SK-N-DZ (cell line): ENCODE data around the gene TARP.

Experiments
- DNase-seq: peaks from one replicate; pipeline ENCODE4 v3.0.0-alpha.2; 2015; ENCODE audit warnings: low spot score

The TARP gene

DNA sequence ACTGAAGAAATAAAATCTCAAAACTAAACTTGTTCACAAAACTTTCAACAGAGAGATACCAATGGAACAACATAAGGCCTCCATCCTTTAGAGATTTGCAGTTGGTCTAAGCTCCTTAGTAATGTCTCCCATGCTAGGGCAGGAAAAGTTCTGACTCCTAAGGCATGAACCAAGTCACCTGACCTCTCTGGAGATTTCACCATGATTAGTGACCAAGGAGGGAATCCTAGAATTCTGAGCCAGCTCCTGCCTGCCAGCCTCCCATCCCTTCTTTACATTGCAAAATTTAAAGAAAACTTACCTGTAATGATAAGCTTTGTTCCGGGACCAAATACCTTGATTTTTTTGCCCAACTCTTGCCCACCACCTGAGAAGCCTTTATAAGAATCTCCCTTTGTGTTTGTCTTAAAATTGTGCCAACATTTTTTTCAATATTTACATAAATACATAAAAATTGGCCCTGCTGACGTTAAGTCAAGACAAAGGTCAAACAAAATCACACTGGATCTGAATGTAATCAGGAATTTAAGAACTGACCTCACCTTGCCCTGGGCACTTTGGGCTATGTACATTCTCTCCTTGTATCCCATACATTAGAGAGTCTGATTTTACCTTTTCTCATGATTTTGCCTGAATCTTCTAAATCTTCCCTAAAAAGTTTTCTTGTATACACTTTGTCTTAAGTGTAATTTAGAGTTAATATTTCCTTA, at the start of gene TARP:
Gene TARP (minus strand): TSS at position 351 of the 710 bp plus-strand sequence.
- no peak for DNase-seq

DNA sequence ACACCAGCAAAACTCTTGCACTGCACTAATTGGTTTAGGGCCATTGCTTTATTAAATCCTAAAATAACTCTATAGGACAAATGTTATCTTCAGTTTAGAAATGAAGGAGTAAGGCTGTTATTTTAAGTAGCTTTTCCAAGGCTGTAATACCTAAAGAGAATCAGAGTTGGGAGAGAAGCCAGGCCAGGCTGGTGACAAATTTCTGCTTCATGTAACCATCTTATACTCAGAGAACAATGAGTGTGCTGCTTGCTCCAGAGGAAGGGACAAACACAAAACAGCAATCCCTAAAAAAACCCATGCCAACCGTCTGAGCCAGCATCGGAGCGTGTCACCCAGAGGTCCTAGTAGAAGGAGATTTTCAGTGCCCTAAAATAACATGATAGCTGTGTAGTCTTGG, 49.7 kb upstream of the TARP start:
- no peak for DNase-seq

DNA sequence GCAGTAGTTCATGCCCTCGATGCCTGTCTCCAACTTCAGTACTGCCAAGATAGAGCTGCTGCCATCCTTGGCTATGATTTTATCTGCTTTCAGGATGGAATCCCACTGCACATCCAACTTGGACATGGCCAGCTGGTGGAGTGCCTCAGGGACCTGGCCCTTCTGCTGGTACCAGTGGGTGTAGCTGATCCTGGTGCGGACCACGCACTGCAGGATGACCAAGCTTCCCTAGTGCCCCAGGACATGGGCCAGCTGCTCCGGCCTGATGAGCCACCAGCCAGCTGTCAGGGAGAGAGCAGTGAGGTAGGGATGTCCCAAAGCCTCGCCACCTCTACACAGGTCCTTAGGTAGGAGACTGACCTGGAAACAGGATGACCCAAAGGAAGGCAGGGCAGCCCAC, 49.0 kb upstream of the TARP start:
- DNase-seq, result no peak

DNA sequence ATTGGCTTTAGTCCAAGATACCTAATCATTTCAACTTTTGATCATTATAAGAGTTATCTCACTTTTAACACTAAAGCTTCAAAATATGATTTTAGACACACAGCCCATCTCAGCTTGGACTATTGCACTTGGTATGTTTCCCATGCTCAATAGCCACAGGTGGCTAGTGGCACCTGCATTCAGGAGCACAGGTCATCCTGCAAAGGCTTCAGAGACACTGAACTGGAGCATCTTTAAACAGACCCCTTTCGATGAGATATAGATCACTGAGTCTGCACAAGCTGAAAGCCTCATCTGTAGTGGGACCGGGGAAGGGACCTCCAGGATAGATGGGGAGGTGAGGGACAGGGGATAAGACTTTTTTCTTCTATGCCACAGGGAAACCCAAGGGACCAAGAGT, 48.5 kb upstream of the TARP start:
- DNase-seq, result no peak

DNA sequence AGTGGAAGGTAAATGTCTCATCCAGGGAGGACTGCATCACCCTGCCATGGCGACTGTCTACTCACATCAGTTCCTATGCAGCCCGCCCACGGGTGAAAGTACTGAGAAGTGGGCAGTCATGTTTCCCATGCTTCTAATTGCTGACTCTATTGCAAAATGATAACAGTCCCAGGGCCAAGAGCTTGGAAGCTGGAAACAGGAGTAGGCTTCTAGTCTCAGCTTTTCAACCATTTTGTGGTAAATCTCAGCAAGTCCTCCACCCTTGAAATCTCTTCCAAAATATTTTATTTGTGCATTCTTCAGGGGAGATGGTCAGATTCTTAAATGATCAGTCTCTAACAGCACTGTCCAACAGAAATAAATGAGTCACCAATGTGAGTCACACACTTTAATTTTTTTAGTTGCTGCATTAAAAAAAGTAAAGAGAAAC, 48.1 kb upstream of the TARP start:
- DNase-seq, result no peak

DNA sequence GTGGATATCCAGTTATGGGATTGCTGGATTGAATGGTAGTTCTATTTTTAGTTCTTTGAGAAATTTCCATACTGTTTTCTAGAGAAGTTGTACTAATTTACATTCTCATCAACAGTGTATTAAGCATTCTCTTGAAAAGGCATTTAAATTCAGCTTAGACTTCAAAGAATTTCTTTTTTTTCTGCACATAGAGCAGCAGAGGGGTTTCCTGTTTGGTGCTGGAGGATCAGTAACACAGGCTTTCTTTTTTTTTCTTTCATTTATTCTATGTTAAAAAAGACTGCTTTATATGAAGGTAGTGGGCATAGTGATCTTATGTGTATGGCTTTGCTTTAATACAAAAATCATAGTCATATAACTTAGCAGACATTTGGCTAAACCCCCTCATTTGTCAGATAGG, 47.6 kb upstream of the TARP start:
- DNase-seq, result no peak

DNA sequence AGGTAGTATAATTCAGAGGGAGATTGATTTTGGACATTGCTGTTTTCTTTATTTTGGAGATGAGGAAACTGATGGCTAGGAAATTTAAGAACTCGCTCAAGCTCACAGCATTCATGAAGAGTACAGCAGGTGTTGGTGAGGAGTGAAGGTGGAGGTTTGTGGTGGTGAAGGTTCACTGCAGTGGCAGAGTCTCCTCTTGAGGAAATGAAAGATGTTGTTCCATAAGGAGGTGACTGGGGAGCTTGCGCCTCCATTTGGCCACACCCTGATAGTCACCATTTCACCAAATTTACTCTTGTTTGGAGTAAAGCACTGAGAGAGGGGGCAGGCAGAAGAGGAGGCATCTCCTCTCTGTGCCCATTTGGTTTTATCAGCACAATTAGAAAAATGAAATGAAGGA, 46.4 kb upstream of the TARP start:
- no peak for DNase-seq

DNA sequence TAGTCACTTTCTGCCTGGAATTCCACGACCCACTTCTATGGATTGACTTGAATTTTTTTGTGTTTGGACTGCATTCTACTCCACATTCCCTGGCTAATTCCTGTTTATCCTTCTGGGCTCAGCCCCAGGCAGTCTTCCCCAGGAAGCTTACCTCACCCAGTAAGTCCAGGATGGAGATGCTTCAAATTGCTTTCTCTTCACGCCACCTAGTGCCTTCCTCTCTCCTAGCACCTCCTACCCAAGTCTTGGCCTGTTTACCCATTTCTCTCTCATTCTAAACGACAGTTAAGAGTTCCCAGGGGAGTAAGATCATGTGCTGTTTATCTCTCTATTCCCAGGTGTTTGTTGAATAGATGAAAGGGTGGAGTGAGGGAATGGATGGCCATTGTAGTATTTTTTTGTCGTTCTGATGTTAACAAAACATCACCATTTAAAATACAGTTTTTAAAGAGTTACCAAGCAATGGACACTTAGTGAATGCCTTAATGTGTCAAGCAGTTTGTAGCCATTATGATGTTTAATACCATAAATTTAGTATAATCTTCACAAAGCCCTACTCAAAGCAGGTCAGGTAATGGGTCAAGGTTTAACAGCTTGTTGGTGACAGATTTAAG, 45.5 kb upstream of the TARP start:
- peak; percentile 72 for DNase-seq

DNA sequence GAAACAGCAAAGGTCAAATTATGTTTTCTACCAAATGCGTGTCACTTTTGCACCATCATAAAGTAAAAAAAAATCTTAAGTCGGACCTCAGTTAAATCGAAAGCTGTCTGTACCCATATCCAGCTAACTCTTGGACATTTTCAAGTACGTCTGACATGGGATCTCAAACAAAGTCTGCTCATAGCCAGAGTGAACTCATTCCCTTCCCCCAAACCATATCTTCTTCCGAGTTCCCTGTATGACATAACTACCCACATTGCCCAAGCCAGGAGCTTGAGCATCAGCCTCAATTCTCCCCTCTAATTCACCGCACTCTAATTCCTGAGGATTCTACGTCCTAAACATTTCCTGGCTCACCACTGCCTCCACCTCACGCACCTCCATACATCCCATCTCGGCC, 44.8 kb upstream of the TARP start:
- DNase-seq, result no peak

DNA sequence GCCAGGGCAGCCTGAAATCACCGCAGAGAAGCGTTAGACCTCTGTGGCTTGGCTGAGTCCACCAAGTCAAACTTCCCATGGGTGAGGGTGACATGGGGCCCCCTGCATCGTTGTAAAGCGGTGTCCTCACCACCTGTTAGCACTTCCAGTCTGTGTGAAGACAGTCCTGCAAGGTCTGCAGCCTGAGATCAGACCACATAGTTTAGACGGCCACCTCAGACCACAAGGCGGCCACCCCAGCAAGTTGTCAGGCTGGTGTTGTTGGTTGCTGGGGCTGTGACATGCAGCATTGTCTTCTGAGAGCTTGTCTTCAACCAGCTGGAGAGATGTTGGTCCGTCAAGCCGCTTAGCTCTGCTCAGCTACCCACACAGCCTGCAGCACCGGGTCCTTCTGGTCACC, 44.1 kb upstream of the TARP start:
- DNase-seq, result no peak

DNA sequence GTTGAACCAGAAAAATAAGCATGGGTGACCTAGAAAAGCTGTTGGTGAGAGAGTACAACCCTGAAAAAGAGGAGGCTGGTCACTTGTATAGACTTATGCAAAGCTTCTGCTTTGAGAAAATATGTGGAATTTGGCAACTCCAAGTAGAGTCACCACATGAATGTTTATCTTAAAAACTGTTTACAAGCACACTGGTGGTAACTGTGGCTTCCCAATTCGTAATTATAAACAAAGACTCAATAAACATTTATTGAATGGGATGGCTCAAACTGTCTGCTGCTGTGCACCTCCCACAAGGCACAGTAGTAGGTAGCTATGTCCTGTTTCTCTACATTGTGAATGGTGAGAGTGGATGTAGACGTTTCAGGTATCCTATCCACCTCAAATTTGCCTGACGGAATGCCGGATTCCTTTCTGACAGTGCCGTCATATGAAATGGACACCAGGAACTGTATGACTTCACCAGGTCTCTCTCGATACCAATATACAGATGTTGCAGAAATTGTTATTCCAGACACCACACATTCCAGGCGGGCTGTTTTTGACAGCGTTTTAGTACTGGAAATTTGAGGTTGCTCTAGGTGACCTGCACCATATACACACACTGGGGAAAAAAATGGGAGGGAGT, 43.4 kb upstream of the TARP start:
- DNase-seq, result no peak

DNA sequence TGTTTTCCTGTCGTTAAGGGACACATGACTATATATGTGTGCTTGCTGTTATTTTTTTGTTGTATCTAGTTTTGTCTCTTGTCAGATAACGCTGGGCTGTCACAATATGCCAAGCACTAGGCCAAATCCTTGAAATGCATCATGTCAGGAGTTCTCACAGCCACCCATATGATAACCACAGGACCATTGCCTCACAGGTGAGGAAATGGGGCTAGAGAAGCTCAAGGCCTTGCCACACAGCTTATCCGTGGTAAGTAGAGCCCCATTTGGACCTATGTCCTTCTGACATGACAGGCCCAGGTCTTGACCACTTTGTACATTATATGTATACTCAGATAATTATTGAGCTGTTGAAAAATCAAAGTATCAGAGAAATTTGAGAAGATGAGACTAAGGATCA, 42.0 kb upstream of the TARP start:
- DNase-seq, result no peak

DNA sequence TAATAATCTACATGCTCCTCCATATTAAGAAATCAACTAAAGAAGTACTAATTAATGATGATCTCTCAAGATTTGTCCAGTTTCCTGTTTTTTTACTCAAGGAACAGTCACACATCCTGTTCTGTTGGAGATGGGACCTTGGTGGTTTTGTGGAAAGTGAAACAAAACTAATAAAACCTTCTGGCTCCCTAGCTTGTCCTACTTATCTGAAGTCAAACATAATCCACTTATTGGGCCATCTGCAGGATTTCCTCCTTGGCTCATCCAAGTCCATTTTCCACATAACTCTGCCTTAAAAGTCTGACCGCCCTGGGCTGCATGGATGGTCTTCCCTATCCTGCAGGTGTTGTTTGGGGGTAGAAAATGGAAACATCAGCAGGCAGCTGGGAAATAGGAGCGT, 39.4 kb upstream of the TARP start:
- peak; percentile 14 for DNase-seq

DNA sequence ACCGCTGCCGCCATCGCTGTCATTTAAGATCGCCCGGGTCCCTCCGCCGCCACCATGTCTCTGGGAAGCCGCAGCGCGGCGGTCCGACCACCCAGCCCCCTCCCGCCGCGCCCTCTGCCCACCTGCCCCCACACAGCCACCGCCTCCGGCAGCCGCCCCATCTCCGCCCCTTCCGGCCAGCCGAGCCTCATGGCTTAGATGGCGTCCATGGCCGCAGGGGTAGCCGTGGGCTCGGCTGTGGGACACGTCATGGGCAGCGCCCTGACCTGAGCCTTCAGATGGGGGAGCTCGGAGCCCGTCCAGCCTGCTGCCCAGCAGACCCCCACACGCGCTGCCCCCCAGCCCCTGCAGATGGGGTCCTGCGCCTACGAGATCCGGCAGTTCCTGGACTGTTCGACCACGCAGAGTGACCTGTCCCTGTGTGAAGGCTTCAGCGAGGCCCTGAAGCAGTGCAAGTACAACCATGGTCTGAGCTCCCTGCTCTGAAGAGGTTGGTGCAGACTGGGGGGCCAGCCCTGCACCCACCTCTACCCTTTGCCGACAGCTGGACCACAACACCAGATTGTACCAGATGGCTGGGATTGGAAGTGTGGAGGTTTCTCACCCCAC, 38.0 kb upstream of the TARP start:
- peak; percentile 58 for DNase-seq

DNA sequence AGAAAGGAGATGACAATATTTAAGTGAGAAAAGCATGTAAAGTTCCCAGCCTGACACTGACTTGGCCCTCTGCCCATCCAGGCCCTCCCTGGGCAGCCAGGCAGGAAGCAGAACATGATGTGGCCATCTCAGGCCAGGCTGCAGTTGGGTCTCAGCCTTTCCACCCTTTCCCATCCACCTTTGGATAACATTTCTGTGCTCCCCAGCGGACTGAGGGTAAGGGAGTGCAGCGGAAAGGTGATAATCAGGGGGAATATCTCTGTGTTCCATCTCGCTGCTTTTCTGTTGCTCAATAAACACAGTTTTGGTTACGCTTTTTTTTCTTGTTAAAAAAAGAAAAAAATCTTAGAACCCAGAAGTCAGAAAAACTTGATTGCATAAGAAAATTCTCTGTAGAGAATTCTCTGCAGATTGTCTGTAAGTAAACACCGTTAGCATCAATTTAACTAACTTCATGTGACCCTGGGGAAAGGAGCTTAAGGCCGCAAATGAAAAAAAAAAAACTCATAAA, 37.2 kb upstream of the TARP start:
- no peak for DNase-seq

DNA sequence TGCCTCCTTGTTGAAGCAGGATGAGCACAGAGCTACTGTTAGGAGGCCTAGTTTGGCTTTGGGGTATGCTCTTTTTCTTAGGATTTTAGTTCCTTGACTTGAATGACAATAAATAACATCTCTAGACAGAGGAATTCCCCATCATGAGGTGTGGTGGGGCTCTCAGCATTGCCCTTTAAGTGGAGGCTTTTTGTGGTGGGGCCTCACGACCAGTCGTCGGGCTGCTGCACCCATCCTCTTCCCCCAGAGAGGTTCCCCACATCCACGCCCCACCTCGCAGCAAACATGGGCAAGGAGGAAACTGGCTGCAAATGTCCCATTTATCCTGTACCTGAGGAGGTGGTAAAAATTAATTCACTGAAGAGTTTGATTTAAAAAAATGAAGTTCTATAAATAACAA, 36.1 kb upstream of the TARP start:
- no peak for DNase-seq

DNA sequence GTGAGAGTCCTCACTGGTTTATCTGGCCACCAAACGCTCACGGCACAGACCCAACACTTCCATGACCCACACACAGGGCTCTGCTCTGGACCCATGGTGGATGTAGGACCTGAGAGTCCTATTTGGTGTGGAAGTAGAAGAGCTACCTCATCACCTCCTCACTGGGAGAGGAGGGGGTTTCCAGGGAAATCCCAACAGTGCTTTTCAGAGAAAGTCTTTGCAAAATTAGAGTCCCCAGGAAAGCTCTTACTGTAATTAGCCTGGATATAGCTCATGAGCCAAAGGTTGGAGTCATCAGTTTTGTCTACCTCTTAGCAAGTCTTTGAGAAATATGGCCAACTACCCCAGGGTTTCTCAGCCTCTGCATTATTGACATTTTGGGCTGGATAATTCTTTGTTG, 34.7 kb upstream of the TARP start:
- DNase-seq, result no peak

DNA sequence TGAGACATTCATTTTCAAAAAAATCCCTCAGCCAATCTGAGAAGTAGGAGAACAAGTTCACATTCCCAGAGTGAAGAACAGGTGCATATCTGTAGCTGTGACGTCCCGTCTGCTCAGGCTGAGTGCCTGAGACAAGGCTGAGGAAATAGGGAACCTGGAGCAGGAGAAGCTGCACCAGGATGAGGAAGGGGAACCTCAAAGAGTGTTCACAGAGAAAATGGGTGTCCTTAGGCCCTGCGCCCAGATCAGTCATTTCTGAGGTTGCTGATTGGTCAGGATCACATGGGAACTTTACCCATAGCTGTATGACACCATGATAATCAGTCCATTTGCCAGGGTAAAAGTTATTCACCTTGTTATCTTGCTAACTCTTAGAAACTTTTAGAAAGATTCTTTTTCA, 34.2 kb upstream of the TARP start:
- no peak for DNase-seq

DNA sequence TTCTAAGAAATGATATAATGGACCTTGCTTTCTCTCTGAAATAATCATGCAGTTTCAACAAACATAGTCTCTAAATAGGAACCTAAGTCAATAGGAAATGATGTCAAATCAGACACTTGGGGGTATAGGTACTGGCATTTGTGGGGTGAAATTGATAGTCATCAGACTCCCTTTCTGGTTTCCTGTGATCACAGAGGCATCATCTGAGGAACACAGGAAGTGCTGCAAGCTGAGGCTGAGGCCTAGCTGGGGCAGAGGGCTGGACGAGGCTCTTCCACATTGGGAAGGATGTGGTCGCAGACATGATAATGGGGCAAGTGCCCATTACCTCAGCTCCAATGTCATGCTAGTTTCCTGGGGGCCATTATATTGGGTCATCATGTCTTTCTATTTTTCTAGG, 33.5 kb upstream of the TARP start:
- DNase-seq, result no peak

DNA sequence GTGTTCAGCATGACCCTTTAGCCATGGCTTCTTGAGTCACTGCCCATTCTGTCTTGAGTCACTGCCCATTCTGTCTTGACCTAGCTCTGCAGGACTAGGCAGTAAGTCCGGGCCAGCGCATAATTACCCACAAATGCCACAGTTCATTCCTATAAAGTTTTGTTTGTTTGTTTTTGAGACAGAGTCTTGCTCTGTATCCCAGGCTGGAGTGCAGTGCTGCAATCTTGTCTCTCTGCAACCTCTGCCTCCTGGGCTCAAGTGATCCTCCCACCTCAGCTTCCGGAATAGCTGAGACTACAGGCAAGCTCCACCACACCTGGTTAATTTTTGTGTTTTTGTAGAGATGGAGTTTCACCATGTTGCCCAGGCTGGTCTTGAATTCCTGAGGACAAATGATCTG, 32.7 kb upstream of the TARP start:
- DNase-seq, result no peak

DNA sequence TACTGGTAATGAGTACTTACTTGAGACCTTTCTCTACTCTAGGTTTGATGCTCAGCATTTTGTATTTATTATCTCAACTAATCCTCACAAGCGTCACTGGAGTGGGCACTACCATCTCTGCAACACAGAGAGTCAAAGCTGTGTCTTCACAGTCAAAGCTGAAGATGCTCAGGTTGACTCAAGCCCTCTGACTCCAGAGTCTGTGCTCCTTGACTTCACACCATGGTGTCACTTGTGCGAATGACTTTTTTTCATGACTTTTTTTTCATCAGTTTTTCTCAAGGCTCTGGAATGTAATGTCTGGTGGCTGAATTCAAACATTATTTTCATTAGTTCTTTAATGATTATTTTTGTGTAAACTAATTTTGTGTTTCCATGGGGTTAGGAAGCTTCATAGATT, 30.4 kb upstream of the TARP start:
- DNase-seq, result no peak

DNA sequence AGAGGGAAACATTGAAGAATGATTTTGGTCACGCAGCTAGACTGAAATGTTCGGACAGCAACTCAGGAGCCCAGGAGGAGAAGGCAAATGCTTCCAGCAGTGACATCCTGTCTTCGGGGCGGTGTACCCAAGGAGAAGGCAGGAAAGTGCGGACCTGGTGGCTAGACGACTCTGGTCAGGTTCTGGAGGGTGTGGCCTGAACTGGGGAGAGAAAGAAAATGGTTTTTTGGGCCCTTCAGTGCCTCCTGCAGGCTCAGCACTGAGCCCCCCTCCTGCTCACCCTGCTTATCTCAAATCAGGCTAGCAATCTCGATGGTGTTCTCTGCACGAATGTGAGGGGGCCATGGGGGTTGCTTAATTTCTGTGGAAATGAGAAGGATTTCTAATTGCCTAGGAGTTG, 26.7 kb upstream of the TARP start:
- DNase-seq, result no peak
